ENCODE data around the gene SASH1.

DNA sequence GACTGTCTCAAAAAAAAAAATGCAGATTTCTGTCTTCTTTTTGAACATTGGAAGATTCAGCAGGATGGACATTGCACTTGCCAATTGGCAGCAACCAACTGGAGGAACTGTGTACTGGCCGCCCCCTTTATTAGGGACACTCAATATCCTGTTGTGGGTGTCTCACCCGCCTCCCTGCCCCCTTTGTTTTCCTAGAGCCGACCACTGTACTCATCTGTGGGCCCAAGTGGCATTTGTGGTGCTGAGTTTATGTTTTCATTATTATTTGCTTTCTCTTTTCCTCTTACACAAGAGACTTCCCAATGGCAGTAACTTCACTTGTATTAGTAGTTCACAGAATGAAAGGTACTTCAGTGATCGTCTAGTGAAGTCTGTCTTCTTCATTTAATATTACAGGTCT is 125.3 kb downstream of the SASH1 start:
- TF ChIP-seq CTCF (IDR thresholded peaks at IDR 0.05; ENCODE audit: borderline replicate concordance, extremely low read depth, low read length, poor library complexity, severe bottlenecking) (no peak), EZH2 (IDR thresholded peaks at IDR 0.05; ENCODE audit: borderline replicate concordance, low read depth, low read length, severe bottlenecking) (no peak)
